H9 (cell line): ENCODE measurements around the gene TMED10. TPM values are rescaled to one million over a fixed set of nuclear protein-coding genes. Genes with fewer than 3 reads are reported as not detected.

Experiments
- DNase-seq: peaks from one replicate; pipeline ENCODE4 v3.0.0-alpha.2; 2017
- H2AFZ ChIP-seq: one replicate; pipeline ENCODE4 v1.6.1; 2013; ENCODE audit warnings: mild to moderate bottlenecking, low read length, control low read depth, moderate library complexity
- H2AK5ac ChIP-seq: 2 replicates; pipeline ENCODE4 v1.6.1; 2013; ENCODE audit warnings: low read length, control low read depth, mixed read lengths; ENCODE audit not compliant: insufficient read length
- H2BK120ac ChIP-seq: one replicate; pipeline ENCODE4 v1.6.1; 2013; ENCODE audit warnings: low read depth, mild to moderate bottlenecking, low read length, control low read depth, inconsistent platforms; ENCODE audit not compliant: poor library complexity, severe bottlenecking
- H2BK12ac ChIP-seq: 2 replicates; pipeline ENCODE4 v1.6.1; 2013; ENCODE audit warnings: low read length, control low read depth, mixed read lengths, low read depth; ENCODE audit not compliant: insufficient read length
- H2BK15ac ChIP-seq: 2 replicates; pipeline ENCODE4 v1.6.1; 2013; ENCODE audit warnings: low read depth, low read length, control low read depth
- H2BK20ac ChIP-seq: one replicate; pipeline ENCODE4 v1.6.1; 2013; ENCODE audit warnings: low read depth, mild to moderate bottlenecking, low read length, control low read depth, inconsistent platforms; ENCODE audit not compliant: poor library complexity, severe bottlenecking
- H2BK5ac ChIP-seq: 2 replicates; pipeline ENCODE4 v1.6.1; 2013; ENCODE audit warnings: low read length, control low read depth, mixed read lengths; ENCODE audit not compliant: insufficient read length
- H3K14ac ChIP-seq: 2 replicates; pipeline ENCODE4 v1.6.1; 2013; ENCODE audit warnings: low read length, control low read depth; ENCODE audit not compliant: insufficient read depth
- H3K18ac ChIP-seq: 2 replicates; pipeline ENCODE4 v1.6.1; 2013; ENCODE audit warnings: low read depth, mild to moderate bottlenecking, mixed read lengths, low read length, control low read depth; ENCODE audit not compliant: insufficient read length
- H3K23ac ChIP-seq: 2 replicates; pipeline ENCODE4 v1.6.1; 2013; ENCODE audit warnings: low read length, control low read depth, mixed read lengths, low read depth; ENCODE audit not compliant: insufficient read length
- H3K23me2 ChIP-seq: 2 replicates; pipeline ENCODE4 v1.6.1; 2013; ENCODE audit warnings: low read depth, mild to moderate bottlenecking, mixed read lengths, low read length, control low read depth; ENCODE audit not compliant: insufficient read length, poor library complexity, severe bottlenecking
- H3K27ac ChIP-seq: 2 replicates; pipeline ENCODE4 v1.5.1; 2013; ENCODE audit warnings: low read length, control low read depth, mixed read lengths, low read depth; ENCODE audit not compliant: insufficient read length
- H3K27me3 ChIP-seq: 2 replicates; pipeline ENCODE4 v1.6.1; 2013; ENCODE audit warnings: low read length, control low read depth, inconsistent platforms; ENCODE audit not compliant: insufficient read depth
- H3K4ac ChIP-seq: 2 replicates; pipeline ENCODE4 v1.6.1; 2013; ENCODE audit warnings: low read depth, mild to moderate bottlenecking, control low read depth, inconsistent platforms, low read length, moderate library complexity
- H3K4me1 ChIP-seq: 2 replicates; pipeline ENCODE4 v1.6.1; 2013; ENCODE audit warnings: low read length, control low read depth, inconsistent platforms; ENCODE audit not compliant: insufficient read depth
- H3K4me2 ChIP-seq: 2 replicates; pipeline ENCODE4 v1.6.1; 2013; ENCODE audit warnings: low read length, control low read depth, mixed read lengths; ENCODE audit not compliant: insufficient read length, insufficient read depth
- H3K56ac ChIP-seq: 2 replicates; pipeline ENCODE4 v1.6.1; 2013; ENCODE audit warnings: low read depth, mild to moderate bottlenecking, mixed read lengths, low read length, control low read depth; ENCODE audit not compliant: insufficient read length
- H3K79me1 ChIP-seq: 2 replicates; pipeline ENCODE4 v1.6.1; 2013; ENCODE audit warnings: low read depth, mild to moderate bottlenecking, moderate library complexity, low read length, control low read depth, inconsistent platforms; ENCODE audit not compliant: insufficient read depth, poor library complexity, severe bottlenecking
- H3K79me2 ChIP-seq: 2 replicates; pipeline ENCODE4 v1.6.1; 2013; ENCODE audit warnings: low read length, control low read depth, inconsistent platforms; ENCODE audit not compliant: insufficient read depth
- H3K9ac ChIP-seq: 2 replicates; pipeline ENCODE4 v1.6.1; 2013; ENCODE audit warnings: low read length, control low read depth, mixed read lengths; ENCODE audit not compliant: insufficient read length; ENCODE audit errors: extremely low read depth
- H3K9me3 ChIP-seq: one replicate; pipeline ENCODE4 v1.6.1; 2013; ENCODE audit warnings: low read depth, low read length, inconsistent platforms; ENCODE audit not compliant: control insufficient read depth
- H3T11ph ChIP-seq: one replicate; pipeline ENCODE4 v1.6.1; 2013; ENCODE audit warnings: mild to moderate bottlenecking, low read length, control low read depth, inconsistent platforms
- H4K20me1 ChIP-seq: one replicate; pipeline ENCODE4 v1.6.1; 2013; ENCODE audit not compliant: control insufficient read depth, insufficient read length, insufficient read depth
- H4K5ac ChIP-seq: 2 replicates; pipeline ENCODE4 v1.6.1; 2013; ENCODE audit warnings: low read depth, mild to moderate bottlenecking, mixed read lengths, low read length, control low read depth; ENCODE audit not compliant: insufficient read length
- H4K8ac ChIP-seq: replicated peaks from 2 replicates; pipeline ENCODE4 v1.6.1; 2013; ENCODE audit warnings: low read length, control low read depth, mixed read lengths, low read depth; ENCODE audit not compliant: insufficient read length
- H4K91ac ChIP-seq: 2 replicates; pipeline ENCODE4 v1.6.1; 2013; ENCODE audit warnings: low read depth, mild to moderate bottlenecking, moderate library complexity, mixed read lengths, low read length, control low read depth; ENCODE audit not compliant: insufficient read length
- H3K27ac Mint-ChIP-seq, 3 experiments: 2 replicates in 2 of 3; 3 replicates in 1 of 3; pipeline ENCODE4 v1.8.0; 2020 to 2021; ENCODE audit warnings: mixed read lengths in 3 of 3, mild to moderate bottlenecking in 1 of 3, moderate library complexity in 1 of 3
- H3K27me3 Mint-ChIP-seq: 2 replicates; pipeline ENCODE4 v1.8.0; 2021; ENCODE audit warnings: low read depth, mild to moderate bottlenecking, moderate library complexity, mixed read lengths
- H3K36me3 Mint-ChIP-seq, 3 experiments: 2 replicates in 2 of 3; 3 replicates in 1 of 3; pipeline ENCODE4 v1.8.0; 2020 to 2021; ENCODE audit warnings: low read depth in 3 of 3, mixed read lengths in 3 of 3; ENCODE audit not compliant: insufficient read depth in 1 of 3
- H3K4me1 Mint-ChIP-seq, 2 experiments: 2 replicates each; pipeline ENCODE4 v1.8.0; 2020; ENCODE audit warnings: mixed read lengths in 2 of 2
- H3K4me3 Mint-ChIP-seq, 2 experiments: 2 replicates in 1 of 2; 3 replicates in 1 of 2; pipeline ENCODE4 v1.8.0; 2020 to 2021; ENCODE audit warnings: mild to moderate bottlenecking in 2 of 2, mixed read lengths in 2 of 2, moderate library complexity in 1 of 2
- H3K9me3 Mint-ChIP-seq, 2 experiments: 2 replicates in 1 of 2; 3 replicates in 1 of 2; pipeline ENCODE4 v1.8.0; 2020; ENCODE audit warnings: mild to moderate bottlenecking in 2 of 2, mixed read lengths in 2 of 2, moderate library complexity in 1 of 2
- WGBS: extraction: QIAGEN DNeasy Blood & Tissue Kit; methylation state at CpG from one replicate; pipeline ENCODE4 v1.1.7; 2013; ENCODE audit warnings: missing lambda C conversion rate, low lambda C conversion rate, mixed read lengths; ENCODE audit not compliant: insufficient read length; ENCODE audit errors: extremely low coverage; 5-methylcytosine and 5-hydroxymethylcytosine counted together
- total RNA-seq: library from RNA; stranded (reverse); gene quantifications from 2 replicates; pipeline ENCODE4 v1.2.1, GENCODE V29; 2021
- TF ChIP-seq, protein P1 (sequence below): fragments of 200-600 bp; sonication (generic); conservative IDR thresholded peaks from 3 replicates; pipeline ENCODE4 v1.8.0; 2021; ENCODE audit warnings: antibody characterized with exemption, mild to moderate bottlenecking

The TMED10 gene
- total RNA-seq, 1 experiment from 2014 or later: 176 TPM

DNA sequence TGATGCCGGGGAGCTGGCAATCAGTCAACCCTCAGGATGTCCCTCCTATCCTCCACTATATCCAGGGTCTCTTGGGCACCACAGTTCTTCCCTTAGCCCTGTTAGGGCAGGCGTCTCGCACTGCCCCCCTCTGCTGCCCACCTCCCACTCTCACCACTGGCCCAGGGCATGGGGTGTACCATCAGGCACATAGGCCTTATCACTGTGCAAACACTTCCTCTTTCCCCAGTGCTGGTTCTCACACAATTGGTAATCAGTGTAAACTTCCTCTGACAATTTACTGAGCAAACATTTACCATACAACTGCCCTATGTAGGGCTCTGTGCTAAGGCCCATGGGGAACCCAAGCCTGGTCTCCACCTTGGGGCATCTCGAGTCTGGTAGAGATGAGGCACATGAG is 20.1 kb upstream of the TMED10 start:
- no CpG with 5 or more reads among the region's 4 CpGs for WGBS
- H3K36me3 Mint-ChIP-seq: no peaks in the 10 kb centered on the region
- Histone ChIP-seq H2BK120ac (no peak overlapping the region), H3K23me2 (no peaks in the 10 kb centered on the region), H3K14ac (no peak overlapping the region; the same call in 1 of the 2 replicates), H3K4me2 (no peak overlapping the region), H3K4ac (no peak overlapping the region), H3K79me2 (no peaks in the 10 kb centered on the region), H2AK5ac (no peak overlapping the region), H2BK12ac (no peak overlapping the region), H4K91ac (no peak overlapping the region), H3K27ac (no peak overlapping the region), H3K9me3 (no peaks in the 10 kb centered on the region), H2BK5ac (no peak overlapping the region), H2BK15ac (no peak overlapping the region), H4K20me1 (no peaks in the 10 kb centered on the region), H3K56ac (no peak overlapping the region), H3K27me3 (no peaks in the 10 kb centered on the region), H3K18ac (no peak overlapping the region), H4K8ac (no peak overlapping the region), H2BK20ac (no peak overlapping the region), H2AFZ (no peak overlapping the region), H3T11ph (no peak overlapping the region), H3K4me1 (peaks cover 4% of the 10 kb centered on the region; the same call in 1 of the 2 replicates), H3K9ac (no peak overlapping the region), H3K23ac (no peak overlapping the region), H4K5ac (no peak overlapping the region), H3K79me1 (no peaks in the 10 kb centered on the region)
- no peak overlapping the region for H3K4me3 Mint-ChIP-seq
- no peaks in the 10 kb centered on the region for H3K9me3 Mint-ChIP-seq
- DNase-seq: no peak
- no peaks in the 10 kb centered on the region; the same call in 1 of the 2 replicates for H3K27me3 Mint-ChIP-seq
- peak overlapping the region in 1 of 3 experiments; percentile 84; a peak in 1 of 7 replicates for H3K27ac Mint-ChIP-seq
- H3K4me1 Mint-ChIP-seq: peaks cover 5 to 7% of the 10 kb centered on the region in 2 experiments
- TF ChIP-seq, protein P1, sequence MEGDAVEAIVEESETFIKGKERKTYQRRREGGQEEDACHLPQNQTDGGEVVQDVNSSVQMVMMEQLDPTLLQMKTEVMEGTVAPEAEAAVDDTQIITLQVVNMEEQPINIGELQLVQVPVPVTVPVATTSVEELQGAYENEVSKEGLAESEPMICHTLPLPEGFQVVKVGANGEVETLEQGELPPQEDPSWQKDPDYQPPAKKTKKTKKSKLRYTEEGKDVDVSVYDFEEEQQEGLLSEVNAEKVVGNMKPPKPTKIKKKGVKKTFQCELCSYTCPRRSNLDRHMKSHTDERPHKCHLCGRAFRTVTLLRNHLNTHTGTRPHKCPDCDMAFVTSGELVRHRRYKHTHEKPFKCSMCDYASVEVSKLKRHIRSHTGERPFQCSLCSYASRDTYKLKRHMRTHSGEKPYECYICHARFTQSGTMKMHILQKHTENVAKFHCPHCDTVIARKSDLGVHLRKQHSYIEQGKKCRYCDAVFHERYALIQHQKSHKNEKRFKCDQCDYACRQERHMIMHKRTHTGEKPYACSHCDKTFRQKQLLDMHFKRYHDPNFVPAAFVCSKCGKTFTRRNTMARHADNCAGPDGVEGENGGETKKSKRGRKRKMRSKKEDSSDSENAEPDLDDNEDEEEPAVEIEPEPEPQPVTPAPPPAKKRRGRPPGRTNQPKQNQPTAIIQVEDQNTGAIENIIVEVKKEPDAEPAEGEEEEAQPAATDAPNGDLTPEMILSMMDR: no peak
